ENCODE results near the gene DUSP5.
"Not testable (repeated sequence)": the region's sequence is repeated elsewhere in the genome, so short reads cannot be mapped to it uniquely, and the experiment has no call there.

DUSP5 gene

GRCh38 chr10:110523736-110524135 lies 26.0 kb downstream of the DUSP5 start:
- no peak for DNase-seq

GRCh38 chr10:110524179-110524858 lies 26.6 kb downstream of the DUSP5 start:
- DNase-seq, result no peak

GRCh38 chr10:110524859-110525232 lies 27.1 kb downstream of the DUSP5 start:
- no peak for DNase-seq

- no peak for DNase-seq
Observed at GRCh38 chr10:110525349-110526260, 27.9 kb downstream of the DUSP5 start.

GRCh38 chr10:110527731-110528171 lies 30.0 kb downstream of the DUSP5 start:
- DNase-seq, result no peak

GRCh38 chr10:110528224-110528996 lies 30.7 kb downstream of the DUSP5 start:
- no peak for DNase-seq

GRCh38 chr10:110528997-110529524 lies 31.4 kb downstream of the DUSP5 start:
- DNase-seq, result not testable (repeated sequence)

- no peak for DNase-seq
Observed at GRCh38 chr10:110529596-110530011, 31.9 kb downstream of the DUSP5 start.

- no peak for DNase-seq
Observed at GRCh38 chr10:110530131-110530831, 32.6 kb downstream of the DUSP5 start.

GRCh38 chr10:110531687-110532086 lies 34.0 kb downstream of the DUSP5 start:
- no peak for DNase-seq

- DNase-seq, result not testable (repeated sequence)
Observed at GRCh38 chr10:110532628-110533027, 34.9 kb downstream of the DUSP5 start.

- DNase-seq, result no peak
Observed at GRCh38 chr10:110533149-110533548, 35.4 kb downstream of the DUSP5 start.

GRCh38 chr10:110534571-110534970 lies 36.9 kb downstream of the DUSP5 start:
- no peak for DNase-seq

- no peak for DNase-seq
Observed at GRCh38 chr10:110535958-110536891, 38.5 kb downstream of the DUSP5 start.

- DNase-seq, result no peak
Observed at GRCh38 chr10:110539091-110539490, 41.4 kb downstream of the DUSP5 start.

- no peak for DNase-seq
Observed at GRCh38 chr10:110540031-110540430, 42.3 kb downstream of the DUSP5 start.

GRCh38 chr10:110544958-110545537 lies 47.3 kb downstream of the DUSP5 start:
- no peak for DNase-seq

GRCh38 chr10:110546077-110546476 lies 48.4 kb downstream of the DUSP5 start:
- no peak for DNase-seq

- DNase-seq, result no peak
Observed at GRCh38 chr10:110546499-110547110, 48.9 kb downstream of the DUSP5 start.

GRCh38 chr10:110547139-110547761 lies 49.5 kb downstream of the DUSP5 start:
- DNase-seq, result no peak
